GM11168 (cell line): Measurements from ENCODE around the gene PARP11.

Experiments used
- in situ Hi-C: fragments of 300-500 bp; cut with MboI; formaldehyde crosslinking; loops from one replicate; pipeline ENCODE4 v1.12.0; 2022; ENCODE audit warnings: low sequenced_read_pairs; ENCODE audit not compliant: unreplicated experiment

PARP11 gene

DNA sequence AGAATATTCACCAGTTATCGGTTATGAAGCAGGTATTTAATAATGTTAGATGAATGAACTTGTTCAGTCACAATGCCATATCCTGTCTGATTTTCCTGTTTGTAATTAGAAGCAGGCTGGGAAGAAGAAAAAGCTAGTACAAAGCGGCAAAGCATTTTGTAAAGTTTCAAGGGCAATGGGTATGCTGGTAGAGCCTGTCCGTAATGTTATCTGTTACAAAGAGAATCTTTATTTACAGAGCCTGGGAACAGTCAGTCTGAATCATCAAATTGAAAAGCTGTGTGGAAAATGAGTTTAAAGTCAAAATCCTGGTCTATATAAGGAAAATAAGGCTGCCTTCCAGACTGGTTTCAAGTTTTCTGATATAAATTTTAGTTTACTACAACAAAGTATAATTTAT lies 40.5 kb downstream of the PARP11 start:
- in situ Hi-C loops, result no loop called here

DNA sequence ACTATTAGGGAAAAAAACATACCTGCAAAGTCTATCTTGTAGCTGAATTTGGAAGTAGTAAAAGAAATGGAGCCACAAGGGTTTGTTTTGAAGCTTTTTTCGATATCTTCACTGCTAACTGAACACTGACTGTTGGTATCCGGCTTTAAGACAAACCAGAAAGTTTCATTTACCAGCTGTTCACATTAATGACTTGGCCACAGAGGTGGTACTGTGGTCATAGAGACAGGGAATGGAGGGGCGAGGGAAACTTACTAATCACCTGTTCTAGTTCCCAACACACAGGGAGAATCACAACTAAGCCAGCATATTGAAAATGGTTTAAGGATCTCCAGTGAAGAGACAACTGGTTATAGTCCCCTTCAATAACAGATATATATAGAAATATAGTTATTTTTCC lies 44.3 kb downstream of the PARP11 start:
- in situ Hi-C loops, result no loop called here

GRCh38 chr12:3827301-3828000 lies 45.7 kb downstream of the PARP11 start:
- in situ Hi-C loops, result no loop called here

DNA sequence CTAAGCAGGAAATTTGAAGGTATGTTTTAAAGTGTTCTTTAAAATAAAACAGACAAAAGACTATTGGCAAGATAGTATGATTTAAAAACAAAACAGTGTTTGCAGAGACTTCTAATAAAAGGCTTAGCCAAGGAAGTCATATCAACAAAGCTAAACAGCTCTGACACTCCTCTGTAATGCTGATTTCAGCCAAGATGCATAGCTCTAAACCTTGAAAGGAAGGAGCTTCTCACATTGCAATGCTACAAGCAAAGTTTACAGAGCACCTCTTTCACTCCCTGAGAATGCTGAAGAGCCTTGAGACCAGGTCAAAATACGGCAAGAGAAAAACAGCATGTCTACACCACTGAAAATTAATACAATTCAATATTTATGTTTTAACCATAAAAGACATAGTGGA lies 51.8 kb downstream of the PARP11 start:
- in situ Hi-C loops, result no loop called here

DNA sequence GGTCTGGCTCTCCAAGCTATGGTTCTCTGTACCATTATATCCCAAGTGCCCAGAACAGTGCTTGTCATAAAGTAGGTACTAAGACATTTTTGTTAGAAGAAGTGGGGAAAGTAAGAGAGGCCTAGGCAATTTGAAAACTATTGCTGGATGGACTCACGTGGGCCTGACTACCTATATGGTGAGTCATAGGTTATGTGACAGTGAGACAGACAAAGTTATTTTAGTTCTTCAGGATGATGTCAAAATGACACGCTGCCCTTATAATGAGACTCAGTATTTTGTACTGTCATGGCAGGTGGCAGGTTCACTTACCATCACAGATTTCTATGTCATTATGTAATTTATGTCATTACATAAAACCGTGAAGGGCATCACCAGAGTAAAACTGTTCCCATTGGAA lies 53.1 kb downstream of the PARP11 start:
- in situ Hi-C loops, result no loop called here

DNA sequence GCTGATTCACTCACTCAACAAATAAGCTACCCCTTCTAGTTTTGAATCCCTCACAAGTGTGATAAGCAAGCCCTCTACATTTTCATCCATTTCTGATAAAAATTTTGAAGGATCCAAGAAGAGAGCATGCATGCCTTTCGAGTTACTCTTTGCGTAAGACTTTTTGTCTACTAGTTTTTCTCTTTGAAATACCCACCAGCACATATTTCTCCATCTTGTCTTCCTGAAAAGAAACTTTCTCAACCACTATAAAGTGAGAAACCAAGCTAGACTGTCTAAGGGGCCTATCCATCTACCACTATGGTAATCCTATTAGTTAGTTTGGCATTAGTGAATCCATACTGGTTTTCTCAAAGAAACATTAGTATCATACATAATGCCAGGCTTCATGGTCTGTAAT lies 56.9 kb downstream of the PARP11 start:
- in situ Hi-C loops, result no loop called here

GRCh38 chr12:3815094-3815766 lies 58.0 kb downstream of the PARP11 start:
- in situ Hi-C loops, result no loop called here

DNA sequence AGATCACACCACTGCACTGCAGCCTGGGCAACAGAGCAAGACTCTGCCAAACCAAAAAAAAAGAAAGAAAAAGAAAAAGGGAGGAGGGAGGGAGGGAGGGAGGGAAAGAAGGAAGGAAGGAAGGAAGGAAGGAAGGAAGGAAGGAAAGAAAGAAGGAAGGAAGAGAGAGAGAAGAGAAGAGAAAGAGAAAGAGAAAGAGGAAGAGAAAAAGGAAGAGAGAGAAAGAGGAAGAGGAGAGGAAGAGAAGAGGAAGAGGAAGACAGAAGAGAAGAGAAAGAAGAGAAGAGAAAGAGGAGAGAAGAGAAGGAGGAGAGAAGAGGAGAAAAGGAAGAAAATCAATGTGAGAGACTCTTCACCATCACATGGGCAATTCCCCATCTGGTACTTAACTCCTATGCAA lies 62.7 kb downstream of the PARP11 start:
- in situ Hi-C loops, result no loop called here

- in situ Hi-C loops, result no loop called here
These were observed 63.2 kb downstream of the PARP11 start for GRCh38 chr12:3810016-3810370.

DNA sequence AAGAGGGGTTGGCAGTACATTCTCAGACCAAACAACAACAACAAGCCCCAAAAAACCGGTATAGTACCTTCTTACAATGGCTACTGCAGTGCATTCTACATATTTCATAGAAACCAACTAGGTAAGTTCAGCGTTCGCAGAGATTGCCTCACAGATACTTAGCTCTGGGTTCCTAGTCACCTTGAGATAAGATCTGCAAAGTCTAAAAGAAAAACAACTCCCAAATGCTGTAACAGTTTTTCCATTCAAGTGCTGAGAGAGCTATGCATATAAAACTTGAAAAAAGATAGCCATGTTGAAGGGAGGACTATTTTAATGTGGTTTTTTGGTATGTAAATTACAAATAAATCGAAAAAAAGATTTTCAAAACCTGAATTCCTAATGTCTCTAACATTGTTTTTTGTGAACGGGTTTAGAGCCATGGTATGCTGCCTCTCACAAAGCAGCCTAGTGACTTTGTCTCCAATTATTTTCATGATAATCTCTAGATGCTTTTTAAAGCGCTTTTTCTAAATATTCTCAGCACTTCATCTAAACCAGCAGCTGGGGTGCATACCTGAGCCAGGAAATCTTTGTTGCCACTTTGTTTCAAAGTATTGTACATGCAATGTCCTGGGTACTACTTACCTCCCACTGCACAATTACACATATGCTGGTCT lies 63.7 kb downstream of the PARP11 start:
- in situ Hi-C loops, result loop anchor here (10.0 kb wide), 1 partner anchor 515 kb away; no protein-coding TSS in a partner anchor

- in situ Hi-C loops, result loop anchor here (10.0 kb wide), 1 partner anchor 510 kb away; no protein-coding TSS in a partner anchor
These were observed 68.1 kb downstream of the PARP11 start for GRCh38 chr12:3805077-3805476.

DNA sequence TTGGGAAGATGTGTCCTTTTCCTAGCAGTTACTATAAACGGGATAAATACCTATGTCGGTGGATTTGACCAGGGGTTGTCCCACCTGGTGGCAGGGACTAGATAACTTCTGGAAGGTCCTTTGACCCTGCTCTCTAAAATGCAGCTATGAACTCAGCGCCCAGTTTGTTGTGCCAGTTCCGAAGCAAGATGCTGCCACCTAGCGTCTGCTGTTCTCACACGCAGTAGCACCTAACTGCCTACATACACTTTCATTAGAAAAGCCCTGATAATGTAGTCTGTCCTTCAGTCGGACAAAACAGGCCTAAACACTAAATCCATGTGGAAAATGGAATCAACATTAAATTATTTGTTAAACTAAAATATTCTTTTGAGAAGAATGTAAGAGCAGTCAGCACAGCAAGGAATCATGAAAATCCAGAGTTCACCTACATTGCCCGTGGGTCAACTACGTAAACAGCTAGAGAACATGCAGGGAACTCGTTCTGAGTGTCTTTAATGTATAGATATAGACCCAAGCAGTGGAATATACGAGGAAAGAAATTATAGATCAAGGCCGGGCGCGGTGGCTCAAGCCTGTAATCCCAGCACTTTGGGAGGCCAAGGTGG lies 69.2 kb downstream of the PARP11 start:
- in situ Hi-C loops, result loop anchor here (10.0 kb wide), 1 partner anchor 509 kb away; no protein-coding TSS in a partner anchor

DNA sequence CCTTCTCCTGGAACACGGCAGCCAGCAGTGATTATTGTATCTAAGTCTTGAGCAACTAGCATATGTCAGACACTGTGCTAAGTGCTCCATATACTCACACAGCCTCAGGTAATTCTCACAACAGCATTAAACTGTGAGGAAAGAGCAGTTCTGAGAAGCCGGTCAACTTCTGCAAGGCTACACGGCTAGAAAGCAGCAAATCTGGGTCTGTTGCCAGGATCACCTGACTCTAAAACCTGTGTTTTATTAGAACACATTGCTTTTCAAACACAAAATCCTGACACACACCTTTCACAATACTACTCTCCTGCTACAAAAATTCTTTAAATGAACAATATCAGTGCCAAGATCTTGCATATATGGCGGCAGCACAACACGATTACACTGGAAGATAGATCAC lies 70.5 kb downstream of the PARP11 start:
- in situ Hi-C loops, result loop anchor here (10.0 kb wide), 1 partner anchor 508 kb away; no protein-coding TSS in a partner anchor

GRCh38 chr12:3797531-3798048 lies 75.6 kb downstream of the PARP11 start:
- in situ Hi-C loops, result no loop called here

DNA sequence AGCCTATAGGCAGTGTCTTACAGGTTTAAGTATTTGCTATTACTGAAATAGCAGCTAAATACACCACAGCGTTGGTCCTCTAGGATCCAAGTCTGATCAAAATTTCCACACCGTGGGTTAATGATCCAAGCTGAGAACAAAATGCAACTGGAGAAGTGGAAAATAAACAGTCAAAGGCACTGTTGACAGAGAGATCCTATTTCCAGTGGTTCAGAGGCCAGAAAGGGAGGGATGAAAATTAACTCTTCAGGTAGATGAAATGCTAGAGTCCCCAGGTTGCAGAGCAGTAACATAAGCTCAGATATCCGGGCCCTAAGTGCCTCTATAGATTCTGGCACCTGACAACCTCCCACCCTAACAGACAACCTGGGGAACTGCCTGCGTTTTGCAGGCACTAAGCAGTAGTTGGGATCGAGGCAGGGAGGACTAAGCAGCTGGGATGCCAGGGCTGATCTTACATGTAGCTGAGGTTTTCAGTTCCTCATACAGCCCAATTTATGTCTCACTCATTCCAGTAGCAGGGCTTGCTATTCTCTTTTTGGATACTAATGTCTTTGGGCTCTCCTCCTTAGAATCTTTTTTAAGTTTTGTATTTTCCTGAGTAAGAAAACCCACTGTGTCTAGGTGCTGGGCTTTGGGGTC lies 77.6 kb downstream of the PARP11 start:
- in situ Hi-C loops, result no loop called here

GRCh38 chr12:3795066-3795465 lies 78.1 kb downstream of the PARP11 start:
- in situ Hi-C loops, result no loop called here

GRCh38 chr12:3792623-3793288 lies 80.4 kb downstream of the PARP11 start:
- in situ Hi-C loops, result no loop called here

- in situ Hi-C loops, result no loop called here
These were observed 81.8 kb downstream of the PARP11 start for GRCh38 chr12:3791256-3791874.

- in situ Hi-C loops, result no loop called here
These were observed 82.6 kb downstream of the PARP11 start for GRCh38 chr12:3790642-3791041.
